ENCODE results near the gene CD2BP2. TPM values are rescaled to one million over a fixed set of nuclear protein-coding genes. Genes with fewer than 3 reads are reported as not detected.

The CD2BP2 gene
- total and polyA plus RNA-seq, 2 of the 13 experiments (the other 11 are each of a cell fraction or from before 2014, with no cell fraction given), result 24.9 to 54.6 TPM

- no peak for TF ChIP-seq NAIF1 (CRISPR knock-in tag; IDR thresholded peaks at IDR 0.05; ENCODE audit: borderline replicate concordance)
- no peak for TF ChIP-seq PPARG (CRISPR knock-in tag; conservative IDR thresholded peaks at IDR 0.05)
- TF ChIP-seq GFI1 (CRISPR knock-in tag; IDR thresholded peaks at IDR 0.05; ENCODE audit: borderline replicate concordance), result no peak
- no peak; the same call in 1 of the 2 replicates for TF ChIP-seq MAX (IDR thresholded peaks at IDR 0.05)
- no peak for TF ChIP-seq ZNF547 (CRISPR knock-in tag; IDR thresholded peaks at IDR 0.05)
- TF ChIP-seq ZGPAT (CRISPR knock-in tag; IDR thresholded peaks at IDR 0.05), result no peak
- no peak for TF ChIP-seq MNT (IDR thresholded peaks at IDR 0.05)
- TF ChIP-seq IRF2 (CRISPR knock-in tag; IDR thresholded peaks at IDR 0.05), result no peak
- TF ChIP-seq CBFB (CRISPR knock-in tag; IDR thresholded peaks at IDR 0.05), result no peak
- TF ChIP-seq ZMYM4 (CRISPR knock-in tag; IDR thresholded peaks at IDR 0.05), result no peak
- TF ChIP-seq NBN (conservative IDR thresholded peaks at IDR 0.05), result no peak
- TF ChIP-seq ZNF841 (CRISPR knock-in tag; IDR thresholded peaks at IDR 0.05; ENCODE audit: borderline replicate concordance), result no peak
- peak; percentile 71; the same call in 1 of the 2 replicates for TF ChIP-seq ZNF788 (CRISPR knock-in tag; IDR thresholded peaks at IDR 0.05; ENCODE audit: borderline replicate concordance)
- peak; percentile 53; the same call in 1 of the 2 replicates for TF ChIP-seq TARDBP (CRISPR knock-in tag; IDR thresholded peaks at IDR 0.05)
- no peak for TF ChIP-seq PHF5A (CRISPR knock-in tag; IDR thresholded peaks at IDR 0.05; ENCODE audit: low read depth, unreplicated experiment)
- TF ChIP-seq TAF15 (IDR thresholded peaks at IDR 0.05; ENCODE audit: low read depth, low read length, poor library complexity, severe bottlenecking), result no peak
- TF ChIP-seq CHD4 (IDR thresholded peaks at IDR 0.05; ENCODE audit: borderline replicate concordance, low read length), result no peak
- TF ChIP-seq ZNF143 (CRISPR knock-in tag; IDR thresholded peaks at IDR 0.05), result no peak
- TF ChIP-seq NR0B2 (CRISPR knock-in tag; IDR thresholded peaks at IDR 0.05), result no peak
- no peak for TF ChIP-seq RFXAP (CRISPR knock-in tag; IDR thresholded peaks at IDR 0.05; ENCODE audit: borderline replicate concordance)
- no peak for TF ChIP-seq TRIM24 (CRISPR knock-in tag; IDR thresholded peaks at IDR 0.05)
- no peak for TF ChIP-seq ZFYVE20 (CRISPR knock-in tag; IDR thresholded peaks at IDR 0.05; ENCODE audit: borderline replicate concordance, low read depth)
- no peak; the same call in 1 of the 2 replicates for TF ChIP-seq RBAK (CRISPR knock-in tag; IDR thresholded peaks at IDR 0.05)
- TF ChIP-seq MED13 (CRISPR knock-in tag; IDR thresholded peaks at IDR 0.05), result no peak
- TF ChIP-seq ZNF552 (CRISPR knock-in tag; IDR thresholded peaks at IDR 0.05; ENCODE audit: borderline replicate concordance), result no peak
Measured at GRCh38 chr16:30352488-30353401, 2.4 kb downstream of the CD2BP2 start (continued).
